Measurements from ENCODE around the gene AMOTL2.

GRCh38 chr3:134404366-134404885 is 30.2 kb upstream of the AMOTL2 start:
- TF ChIP-seq CTCF (IDR thresholded peaks at IDR 0.05; ENCODE audit: low read depth, low read length, missing input control) = no peak
- TF ChIP-seq RAD21 (IDR thresholded peaks at IDR 0.05) = no peak
- TF ChIP-seq, protein P1, sequence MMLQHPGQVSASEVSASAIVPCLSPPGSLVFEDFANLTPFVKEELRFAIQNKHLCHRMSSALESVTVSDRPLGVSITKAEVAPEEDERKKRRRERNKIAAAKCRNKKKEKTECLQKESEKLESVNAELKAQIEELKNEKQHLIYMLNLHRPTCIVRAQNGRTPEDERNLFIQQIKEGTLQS (IDR thresholded peaks at IDR 0.05) = no peak
- TF ChIP-seq, protein P2, sequence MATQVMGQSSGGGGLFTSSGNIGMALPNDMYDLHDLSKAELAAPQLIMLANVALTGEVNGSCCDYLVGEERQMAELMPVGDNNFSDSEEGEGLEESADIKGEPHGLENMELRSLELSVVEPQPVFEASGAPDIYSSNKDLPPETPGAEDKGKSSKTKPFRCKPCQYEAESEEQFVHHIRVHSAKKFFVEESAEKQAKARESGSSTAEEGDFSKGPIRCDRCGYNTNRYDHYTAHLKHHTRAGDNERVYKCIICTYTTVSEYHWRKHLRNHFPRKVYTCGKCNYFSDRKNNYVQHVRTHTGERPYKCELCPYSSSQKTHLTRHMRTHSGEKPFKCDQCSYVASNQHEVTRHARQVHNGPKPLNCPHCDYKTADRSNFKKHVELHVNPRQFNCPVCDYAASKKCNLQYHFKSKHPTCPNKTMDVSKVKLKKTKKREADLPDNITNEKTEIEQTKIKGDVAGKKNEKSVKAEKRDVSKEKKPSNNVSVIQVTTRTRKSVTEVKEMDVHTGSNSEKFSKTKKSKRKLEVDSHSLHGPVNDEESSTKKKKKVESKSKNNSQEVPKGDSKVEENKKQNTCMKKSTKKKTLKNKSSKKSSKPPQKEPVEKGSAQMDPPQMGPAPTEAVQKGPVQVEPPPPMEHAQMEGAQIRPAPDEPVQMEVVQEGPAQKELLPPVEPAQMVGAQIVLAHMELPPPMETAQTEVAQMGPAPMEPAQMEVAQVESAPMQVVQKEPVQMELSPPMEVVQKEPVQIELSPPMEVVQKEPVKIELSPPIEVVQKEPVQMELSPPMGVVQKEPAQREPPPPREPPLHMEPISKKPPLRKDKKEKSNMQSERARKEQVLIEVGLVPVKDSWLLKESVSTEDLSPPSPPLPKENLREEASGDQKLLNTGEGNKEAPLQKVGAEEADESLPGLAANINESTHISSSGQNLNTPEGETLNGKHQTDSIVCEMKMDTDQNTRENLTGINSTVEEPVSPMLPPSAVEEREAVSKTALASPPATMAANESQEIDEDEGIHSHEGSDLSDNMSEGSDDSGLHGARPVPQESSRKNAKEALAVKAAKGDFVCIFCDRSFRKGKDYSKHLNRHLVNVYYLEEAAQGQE (IDR thresholded peaks at IDR 0.05) = no peak
- TF ChIP-seq TAF1 (conservative IDR thresholded peaks at IDR 0.05) = no peak
- no peak for TF ChIP-seq FOXA1 (IDR thresholded peaks at IDR 0.05)
